ENCODE results near the gene CACYBP.
A peak's percentile ranks its signal among the peaks of the same experiment; 100 is the strongest.

CACYBP gene, protein sequence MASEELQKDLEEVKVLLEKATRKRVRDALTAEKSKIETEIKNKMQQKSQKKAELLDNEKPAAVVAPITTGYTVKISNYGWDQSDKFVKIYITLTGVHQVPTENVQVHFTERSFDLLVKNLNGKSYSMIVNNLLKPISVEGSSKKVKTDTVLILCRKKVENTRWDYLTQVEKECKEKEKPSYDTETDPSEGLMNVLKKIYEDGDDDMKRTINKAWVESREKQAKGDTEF

DNA sequence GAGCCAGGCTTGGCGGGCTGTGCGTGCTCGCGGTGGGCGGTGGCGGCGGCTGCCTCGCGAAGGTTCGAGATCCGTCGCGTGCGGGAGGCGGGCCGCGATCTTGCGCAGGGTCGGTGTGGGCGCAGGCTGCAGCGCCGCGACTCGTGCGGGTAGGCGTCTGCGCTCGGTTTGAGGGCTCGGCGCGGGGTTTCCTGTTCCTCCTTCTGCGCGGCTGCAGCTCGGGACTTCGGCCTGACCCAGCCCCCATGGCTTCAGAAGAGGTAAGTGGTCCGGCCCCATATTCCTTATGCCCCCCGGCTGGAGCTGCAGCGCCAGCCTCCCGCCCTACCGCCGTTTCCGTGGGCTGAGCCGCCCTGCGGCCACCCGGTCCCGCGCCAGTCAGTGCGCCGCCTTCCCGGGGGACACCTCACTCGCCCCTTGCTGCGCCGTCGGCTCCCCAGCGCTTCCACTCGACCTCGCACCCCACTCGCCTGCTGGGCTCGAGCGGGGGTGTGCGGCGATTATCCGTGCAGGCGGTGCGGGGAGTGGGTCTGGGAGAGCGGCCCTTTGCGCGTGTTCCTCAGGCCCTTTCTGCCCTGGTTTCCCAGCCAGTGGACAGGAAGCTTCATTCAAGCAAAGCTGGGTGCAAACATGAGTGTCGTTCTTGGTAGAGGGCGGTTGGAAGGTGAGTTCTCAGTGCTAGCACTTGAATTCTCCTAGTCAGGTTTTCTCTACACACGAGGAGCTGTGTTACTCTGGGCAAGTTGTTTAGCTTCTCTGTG is at the start of gene CACYBP:
Gene CACYBP, plus strand, starts transcription at position 12 of the 761 bp plus-strand sequence. Its CDS starts 234 bp downstream, at position 246.
- FAIRE-seq: no peak

DNA sequence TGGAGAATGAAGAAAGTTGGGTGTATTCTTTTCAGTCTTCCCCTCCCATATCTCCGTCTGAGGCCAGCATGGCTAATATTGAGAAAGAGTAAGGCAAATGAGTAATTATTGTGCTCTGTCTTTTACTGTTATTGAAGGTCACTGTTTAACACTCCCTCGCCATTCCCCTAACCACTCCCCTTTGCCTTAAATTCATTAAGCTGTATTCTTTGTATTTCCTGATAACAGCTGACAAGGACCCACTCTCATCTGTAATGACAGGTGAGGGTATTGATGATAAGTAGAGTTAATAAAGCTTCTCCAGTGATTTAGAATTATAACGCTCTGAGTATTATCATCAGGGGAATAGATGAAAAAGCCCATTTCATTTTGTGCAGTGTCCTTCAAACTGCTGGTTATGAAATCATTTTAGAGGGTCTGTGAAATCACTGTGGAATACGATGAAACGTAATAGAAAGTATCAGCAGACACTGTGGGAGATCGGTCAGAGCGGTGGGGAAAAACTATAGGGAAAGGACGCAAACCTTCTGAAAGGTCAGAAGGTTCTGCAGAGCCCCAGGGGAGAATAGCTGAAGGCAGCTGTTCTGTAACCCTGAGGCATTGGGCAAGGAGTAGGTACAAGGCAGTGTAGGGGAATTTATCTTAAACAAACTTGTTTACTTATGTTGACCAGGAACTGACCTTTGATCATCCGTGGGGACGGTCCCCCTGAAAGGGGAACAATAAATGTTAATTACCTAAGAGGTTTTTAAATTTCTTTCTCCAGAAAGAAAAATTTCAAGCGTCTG is 46.3 kb upstream of the CACYBP start:
- no peak for FAIRE-seq

DNA sequence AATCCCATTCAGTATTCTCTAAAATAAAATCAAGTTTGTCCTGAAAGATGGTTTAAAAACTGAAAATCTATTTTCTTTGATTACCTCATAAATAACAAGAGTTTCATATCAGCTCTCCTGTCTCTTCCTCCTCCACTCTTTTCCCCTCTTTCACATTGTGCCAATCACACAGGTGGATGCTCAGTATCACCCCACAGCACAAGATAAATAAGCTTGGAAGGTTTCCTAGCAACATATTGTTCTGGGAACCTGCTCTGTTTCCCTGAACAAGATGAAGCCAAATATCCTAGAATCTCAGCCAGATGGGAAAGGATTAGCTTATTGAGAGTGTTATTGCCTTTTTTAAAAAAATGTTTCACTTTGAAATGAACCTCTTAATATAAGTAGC is 45.7 kb upstream of the CACYBP start:
- no peak for FAIRE-seq

DNA sequence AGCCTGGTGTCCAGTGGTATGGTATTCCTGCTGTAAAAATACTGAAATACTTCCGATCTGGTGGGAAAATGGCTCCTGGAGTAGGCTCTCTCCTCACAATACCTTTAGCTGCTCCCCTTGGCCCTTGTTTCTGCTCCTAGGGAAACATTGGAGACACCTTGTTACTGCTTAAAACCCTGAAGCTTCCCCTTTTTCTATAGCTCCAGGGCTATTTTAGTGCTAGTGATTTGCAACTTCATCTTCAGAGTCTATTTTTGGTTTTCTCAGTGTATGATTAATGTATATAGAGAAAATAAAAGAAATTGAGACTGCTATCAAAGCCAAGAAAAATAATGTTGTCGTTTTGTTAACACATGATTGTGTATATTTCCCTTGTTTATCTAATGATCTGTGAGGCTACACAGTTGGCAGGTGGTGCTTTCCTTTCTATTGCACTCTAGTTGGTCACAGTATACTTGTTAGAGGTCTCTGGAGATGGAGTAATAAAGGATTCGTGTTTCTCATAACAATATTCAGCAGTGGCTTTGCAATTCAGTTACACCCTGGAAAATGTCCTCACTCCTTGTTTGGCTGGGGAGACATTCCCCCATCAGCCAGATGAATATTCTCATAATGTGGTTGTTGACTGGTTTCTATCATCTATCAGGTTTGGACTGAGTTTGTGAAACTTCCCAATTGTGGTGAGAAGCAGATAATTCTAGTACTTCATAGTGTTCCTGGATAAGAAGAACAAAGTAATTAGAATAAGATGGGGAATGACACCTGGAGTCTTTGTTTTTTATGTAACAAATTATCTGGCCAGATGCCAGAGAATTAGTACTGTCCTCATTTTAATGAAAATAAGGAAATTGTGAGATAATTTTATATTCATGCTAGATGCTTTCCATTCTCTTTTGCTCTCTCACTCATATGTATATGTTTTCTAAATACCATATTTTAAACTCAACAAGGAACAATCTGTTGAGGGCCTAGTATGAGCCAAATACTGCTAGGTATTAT is 44.8 kb upstream of the CACYBP start:
- no peak for FAIRE-seq

DNA sequence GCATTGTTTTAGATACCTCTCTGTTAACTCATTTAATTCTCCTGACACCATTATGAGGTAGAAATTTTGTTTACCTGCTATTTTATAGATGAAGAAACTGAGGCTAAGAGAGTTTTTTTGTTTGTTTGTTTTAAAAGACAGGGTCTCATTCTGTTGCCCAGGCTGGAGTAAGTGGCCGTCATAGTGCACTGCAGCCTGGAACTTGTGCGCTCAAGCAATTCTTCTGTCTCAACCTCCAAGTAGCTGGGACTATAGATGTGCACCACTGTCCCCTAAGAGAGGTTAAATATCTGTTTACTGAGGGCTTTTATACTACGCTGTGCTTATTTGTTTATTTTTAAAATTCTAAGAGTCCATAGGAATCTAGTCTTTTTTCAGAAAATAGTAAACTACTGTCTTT is 43.7 kb upstream of the CACYBP start:
- FAIRE-seq: no peak

DNA sequence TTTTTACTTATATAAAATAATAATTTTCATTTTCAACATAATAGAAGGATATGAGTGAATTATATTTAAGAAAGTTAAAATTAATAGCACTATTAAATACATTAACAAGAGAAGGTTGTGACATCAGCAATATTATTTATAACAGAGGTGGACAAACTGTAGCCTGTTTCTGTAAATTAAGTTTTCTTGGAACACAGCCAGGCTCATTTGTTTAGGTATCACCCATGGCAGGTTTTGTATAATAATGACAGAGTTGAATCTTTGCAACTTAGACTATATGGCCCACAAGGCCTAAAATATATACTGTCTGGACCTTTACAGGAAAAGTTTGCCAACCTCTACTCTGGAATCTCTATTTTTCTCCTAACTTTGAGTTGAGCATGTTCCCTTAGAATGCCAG is 42.8 kb upstream of the CACYBP start:
- no peak for FAIRE-seq

DNA sequence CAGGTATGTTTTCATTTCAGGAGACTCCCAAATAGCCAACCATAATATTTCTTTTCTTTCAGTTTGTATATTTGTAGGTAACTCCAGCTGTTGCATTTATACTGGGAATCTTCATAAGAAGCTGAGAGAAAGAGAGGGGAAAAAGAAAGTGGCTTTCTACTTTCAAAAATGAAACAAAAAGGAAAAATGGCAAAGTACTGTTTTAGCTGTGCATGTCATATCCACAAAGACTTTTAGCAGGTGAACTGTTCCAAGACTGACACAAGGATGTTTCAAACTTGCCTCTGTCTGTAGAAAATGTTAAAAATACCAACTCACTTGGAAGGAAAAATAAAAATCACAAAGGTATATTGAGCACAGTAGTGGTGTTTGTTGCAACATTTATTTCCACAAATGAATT is 41.9 kb upstream of the CACYBP start:
- no peak for FAIRE-seq

DNA sequence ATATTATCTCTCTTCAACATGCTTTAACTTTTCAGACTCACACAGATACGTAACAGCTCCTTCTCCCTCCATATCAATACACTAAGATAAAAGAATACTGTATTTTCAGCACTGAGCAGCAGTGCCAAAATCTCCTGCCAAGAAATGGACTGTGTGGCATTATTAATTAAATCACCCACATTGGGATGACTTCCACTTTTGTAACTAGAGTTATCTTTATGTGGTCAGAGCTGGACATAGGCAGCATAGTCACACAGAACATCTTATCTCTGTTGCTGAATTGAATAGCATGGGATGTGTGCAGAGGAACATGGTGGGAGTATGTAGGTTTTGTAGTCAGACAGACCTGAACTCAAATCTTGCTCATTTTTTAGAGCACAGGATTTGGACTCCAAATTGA is 41.4 kb upstream of the CACYBP start:
- FAIRE-seq: no peak

DNA sequence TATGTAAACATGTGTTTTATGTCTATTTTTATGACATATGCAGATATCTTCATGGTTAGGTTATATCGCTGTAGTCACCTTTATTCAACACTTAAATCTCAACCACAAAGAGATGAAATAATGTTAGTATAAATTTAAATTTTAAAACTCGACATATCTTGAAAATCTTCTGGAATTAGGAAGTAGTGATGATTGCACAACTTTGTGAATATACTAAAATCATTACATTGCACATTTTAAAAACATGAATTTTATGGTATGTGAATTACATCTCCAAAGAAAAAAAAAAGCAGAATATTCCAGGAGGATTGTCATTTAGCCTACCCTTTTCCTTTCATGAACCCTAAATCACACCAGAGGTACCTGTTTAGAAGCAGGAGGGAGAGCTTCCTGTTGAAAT is 39.4 kb upstream of the CACYBP start:
- FAIRE-seq: no peak

DNA sequence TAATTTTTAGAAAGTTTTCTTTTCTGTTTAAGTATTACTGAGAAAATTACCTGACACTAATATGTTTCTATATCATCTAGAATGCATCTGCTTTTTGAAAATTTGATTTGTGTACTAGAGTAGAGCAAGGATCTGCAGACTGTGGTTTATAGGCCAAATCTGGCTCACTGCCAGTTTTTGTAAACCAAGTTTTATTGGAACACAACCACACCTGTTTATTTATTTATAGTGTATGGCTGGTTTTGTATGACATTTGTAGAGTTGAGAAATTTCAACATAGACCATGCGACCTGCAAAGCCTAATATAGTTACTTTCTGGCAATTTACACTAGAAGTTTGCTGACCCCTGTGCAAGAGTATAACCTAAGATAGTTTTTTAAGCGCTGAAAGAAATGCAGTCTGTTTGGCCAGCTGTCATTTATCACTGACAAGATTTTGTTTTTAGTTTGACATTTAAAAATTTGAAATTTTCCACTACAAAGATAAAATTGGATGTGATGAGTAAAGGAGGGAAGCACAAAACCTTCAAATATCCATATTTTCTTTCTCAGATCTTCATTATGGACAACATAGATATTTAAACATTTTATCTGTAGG is 36.1 kb upstream of the CACYBP start:
- FAIRE-seq: no peak

DNA sequence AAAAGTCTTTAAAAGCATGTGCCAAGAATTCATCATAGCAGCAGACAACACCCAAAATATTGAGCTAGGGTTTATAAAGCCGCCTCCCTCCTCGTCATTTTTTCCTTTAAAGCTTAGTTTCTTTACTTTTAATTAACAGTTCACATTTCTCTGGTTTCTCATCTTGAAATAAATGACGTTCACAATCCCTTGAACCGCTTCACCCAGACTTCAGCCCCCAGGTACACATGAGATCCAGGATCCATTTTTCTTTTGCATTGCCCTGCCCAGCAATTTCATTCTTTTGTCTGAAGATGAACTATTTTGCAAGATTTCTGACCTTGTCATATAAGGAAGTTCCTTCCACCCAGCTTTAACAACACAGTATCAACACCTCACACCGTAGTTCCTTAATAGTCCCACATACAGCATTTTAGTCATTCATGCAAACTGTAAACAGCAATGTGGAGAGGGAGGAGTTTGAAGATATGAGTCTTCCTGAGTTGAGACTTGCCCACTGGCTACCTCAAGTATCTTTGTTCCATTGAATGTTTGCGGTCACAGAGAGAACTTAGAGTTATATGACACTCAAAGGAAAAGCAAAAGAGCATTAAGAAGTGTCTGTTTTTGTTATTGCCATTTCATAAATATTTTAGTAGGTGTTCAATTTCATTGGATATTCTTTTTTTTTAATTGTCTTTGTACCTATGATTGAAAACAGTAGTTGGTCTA is 35.3 kb upstream of the CACYBP start:
- peak; percentile 4 for FAIRE-seq

DNA sequence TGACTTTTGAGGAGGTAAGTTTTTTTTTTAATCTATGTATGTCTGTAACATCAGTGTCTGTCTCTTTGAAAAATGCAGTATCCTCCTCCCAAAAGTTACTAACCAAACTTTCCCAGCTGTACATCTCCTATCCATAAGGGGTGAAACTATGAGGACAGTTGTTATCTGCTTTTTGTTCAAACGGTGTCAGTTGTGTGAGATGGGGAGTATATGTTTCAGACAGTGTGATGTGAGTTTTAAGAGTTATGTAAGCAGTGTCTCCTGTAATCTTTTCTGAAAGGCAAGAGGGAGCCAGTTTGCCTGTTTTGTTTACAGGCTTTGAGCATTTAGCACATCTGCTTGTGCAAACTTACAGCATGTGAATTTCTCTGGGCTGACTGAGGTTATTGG is 34.8 kb upstream of the CACYBP start:
- FAIRE-seq: peak; percentile 4

DNA sequence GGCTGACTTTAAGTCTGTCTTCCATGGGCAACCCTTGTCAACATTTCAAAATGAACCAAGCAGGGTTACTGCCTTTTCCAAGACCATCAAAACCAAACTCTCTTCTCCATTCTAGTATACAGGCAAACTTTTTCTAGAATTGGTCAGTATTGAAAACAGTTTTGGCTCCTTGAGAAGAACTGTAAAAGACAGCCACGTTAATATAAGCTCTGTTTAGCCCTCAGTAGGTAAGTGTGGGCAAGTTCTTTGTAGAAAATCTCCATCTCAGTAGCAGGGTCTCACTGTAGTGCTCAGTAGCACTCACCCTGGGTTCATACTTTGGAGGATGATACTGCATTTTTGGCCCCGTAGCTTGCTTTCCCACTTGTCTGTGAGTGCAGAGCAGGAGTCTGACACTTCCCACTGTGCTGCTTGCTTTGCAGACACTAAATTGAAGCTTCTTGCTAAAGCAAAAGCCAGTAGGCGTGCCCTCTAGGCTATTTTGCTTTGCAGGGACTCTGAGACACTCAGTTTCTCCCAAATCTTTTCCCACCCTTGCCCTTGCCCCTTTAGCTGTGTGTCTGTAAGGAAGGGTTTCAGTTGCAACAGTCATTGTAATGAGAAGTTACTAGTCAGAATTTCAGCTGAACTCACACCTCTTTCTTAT is 34.3 kb upstream of the CACYBP start:
- FAIRE-seq: no peak

DNA sequence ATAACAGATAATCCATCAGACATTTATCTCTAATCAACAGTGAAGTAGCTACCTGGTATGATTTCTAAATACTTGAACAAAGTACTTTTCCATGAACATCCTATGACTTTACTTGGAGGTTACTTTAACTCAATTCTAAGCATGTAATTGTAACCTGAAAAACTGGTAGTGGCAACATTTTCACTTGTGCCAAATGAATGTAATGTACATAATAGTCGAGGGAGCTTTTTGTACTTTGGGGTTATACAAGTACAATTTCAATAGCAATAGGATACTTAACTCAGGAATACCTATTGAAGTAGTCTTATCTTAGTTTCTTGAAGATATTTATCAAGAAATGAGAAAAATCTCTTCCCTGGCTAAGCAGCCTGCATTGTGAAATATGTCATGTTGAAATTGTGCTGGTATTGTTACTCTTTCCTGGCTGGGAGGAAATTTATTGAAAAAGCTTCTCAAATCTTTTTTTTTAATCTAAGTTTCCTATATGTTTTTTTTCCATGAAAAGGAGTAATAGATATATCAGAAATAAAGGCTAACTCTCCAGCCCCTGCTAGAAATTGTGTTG is 33.7 kb upstream of the CACYBP start:
- no peak for FAIRE-seq

DNA sequence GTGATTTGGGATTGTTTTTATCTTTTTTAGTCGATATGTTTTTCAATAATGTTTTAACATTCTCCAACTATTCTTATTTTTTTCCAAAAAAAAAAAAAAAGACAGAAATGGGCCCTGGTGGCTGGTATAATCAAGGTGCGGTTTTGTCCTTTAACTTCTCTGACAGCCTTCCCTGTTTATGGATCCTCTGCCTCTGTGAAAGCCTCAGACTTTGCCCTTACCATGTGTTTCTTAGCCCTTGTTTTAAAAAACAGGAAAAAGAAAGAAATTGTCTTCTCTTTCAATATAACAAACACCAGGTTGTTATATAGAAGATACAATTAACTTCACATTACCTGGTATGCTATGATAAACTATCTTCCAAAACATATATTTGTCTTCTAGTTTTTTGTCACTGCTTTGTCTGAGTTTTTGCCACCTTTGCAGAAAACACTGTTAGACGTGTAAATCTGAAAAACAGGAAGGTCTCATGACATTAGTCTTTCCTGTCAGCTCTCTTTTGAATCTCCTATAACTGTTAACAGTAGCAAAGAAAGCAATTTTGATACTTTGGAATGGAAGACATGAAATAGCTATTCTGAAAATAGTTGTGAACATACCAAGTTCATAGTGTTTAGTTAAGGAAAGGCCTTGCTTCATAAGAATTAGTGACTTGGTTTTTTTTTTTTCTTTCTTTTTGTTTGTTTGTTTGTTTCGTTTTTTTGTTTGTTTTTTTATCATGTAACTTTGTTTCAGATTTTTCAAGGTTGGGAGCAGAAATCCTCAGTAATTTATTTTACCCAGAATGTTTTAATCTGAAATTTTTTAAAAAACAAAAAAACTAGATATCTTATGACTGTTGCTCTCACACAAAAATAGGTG is 31.7 kb upstream of the CACYBP start:
- no peak for FAIRE-seq

DNA sequence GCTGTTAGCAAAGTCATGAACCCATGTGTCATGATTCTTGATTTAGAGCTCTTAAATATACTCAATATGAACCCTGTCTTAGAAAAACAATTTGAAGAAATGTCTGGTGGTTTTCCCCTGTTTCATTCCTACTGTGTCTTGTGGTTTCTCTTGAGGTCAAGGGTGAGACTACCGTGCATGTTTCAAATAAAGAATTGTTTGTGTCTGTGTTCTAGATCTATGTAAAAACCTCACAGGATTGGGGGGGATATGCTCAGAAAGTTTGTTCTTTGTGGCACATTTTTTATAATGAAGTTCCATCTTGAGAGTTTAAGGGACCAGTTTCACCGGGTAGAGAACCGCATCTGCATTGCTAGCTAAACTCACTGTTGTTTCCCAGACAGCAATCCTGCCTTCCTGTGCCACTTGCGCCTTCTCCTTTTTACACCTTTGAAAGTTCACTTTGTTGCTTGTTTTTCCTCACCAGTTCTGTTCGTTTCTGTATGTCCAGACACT is 30.9 kb upstream of the CACYBP start:
- no peak for FAIRE-seq

DNA sequence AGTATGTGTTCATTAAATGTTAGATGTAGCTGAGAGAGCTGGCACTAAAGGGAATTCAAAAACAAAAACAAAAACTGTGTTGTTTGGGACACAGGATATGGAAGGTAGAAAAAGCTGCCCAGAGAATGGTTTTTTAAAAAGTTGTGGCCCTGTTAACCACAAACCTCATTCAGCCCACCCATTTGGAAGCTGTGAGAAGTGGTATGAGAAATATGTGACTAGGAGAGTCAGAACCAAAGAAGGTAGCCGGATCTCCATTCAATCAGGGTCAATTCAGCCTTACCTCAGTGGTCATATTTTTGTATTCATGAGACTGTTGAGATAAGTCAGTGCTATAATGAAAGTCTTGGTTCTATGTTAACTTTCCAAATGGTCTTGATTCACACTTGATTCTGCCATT is 29.8 kb upstream of the CACYBP start:
- no peak for FAIRE-seq

DNA sequence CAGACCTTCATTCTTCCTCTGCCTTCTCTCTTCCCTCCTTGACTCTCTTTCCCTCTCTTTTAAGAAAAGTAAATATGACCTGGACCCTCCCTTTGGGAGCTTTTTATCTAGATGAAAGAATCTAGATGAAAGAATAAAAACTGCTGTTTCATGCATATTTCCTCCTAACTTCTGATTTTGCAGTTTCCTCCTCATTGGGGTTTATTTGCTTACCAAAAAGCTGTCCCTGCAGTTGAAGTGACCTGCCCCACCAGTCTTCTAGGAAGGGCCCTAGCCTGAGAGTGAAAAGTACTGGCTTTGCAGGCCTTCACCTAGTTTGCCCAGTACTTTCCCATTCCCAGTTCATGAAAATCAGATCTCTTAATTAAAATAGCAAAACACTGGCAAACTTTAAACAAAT is 28.3 kb upstream of the CACYBP start:
- FAIRE-seq: no peak

DNA sequence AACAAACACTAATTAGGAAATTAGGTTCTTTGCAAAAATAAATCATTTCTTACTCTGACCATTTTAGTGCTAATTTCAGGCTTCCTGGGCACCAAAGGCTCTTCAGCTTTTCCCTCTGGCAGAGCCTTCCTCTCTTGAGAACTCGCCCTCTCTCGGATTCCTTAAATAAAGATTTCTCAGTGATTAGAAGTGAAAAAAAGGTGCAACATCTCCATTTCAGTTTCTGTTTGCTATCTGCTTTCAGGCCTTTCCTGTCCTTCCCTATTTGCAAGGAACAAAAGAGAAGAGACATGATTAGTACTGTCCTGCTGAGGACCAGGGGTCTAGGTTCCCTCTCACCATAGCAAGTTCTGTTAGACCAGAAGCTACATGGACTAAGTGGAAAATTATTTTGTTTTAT is 27.8 kb upstream of the CACYBP start:
- FAIRE-seq: no peak

All from endometrium (tissue), 2 donors.